ENCODE data around the gene NFIB.

- TF ChIP-seq POLR2A (IDR thresholded peaks at IDR 0.05) (no peak), CTCF (IDR thresholded peaks at IDR 0.05) (no peak)
These were observed 249.0 kb downstream of the NFIB start for GRCh38 chr9:14064940-14065339.
